Activated CD8-positive, alpha-beta memory T cell treated with anti-CD3 and anti-CD28 coated beads, Interleukin-2, amount 10 ng/mL, durations not matched to agents 7 days and 5 days (primary cell): Measurements from ENCODE around the gene NDRG3. TPM values are rescaled to one million over a fixed set of nuclear protein-coding genes. Genes with fewer than 3 reads are reported as not detected.
"Not testable (repeated sequence)": the region's sequence is repeated elsewhere in the genome, so short reads cannot be mapped to it uniquely, and the experiment has no call there.

Source experiments
- ATAC-seq: fragments of 150-1000 bp; cut with Tn5 transposase; one replicate; pipeline ENCODE4 v1.10.0; 2021; ENCODE audit warnings: moderate library complexity
- CTCF ChIA-PET: fragments of 350-600 bp; sonication (Branson Sonifier 250); formaldehyde crosslinking; loops from one replicate; lab custom pipeline; 2021; ENCODE audit warnings: antibody characterized with exemption; lab: Charles Lee
- DNase-seq: peaks from one replicate; pipeline ENCODE4 v3.0.0-alpha.2; 2020
- H3K27ac Mint-ChIP-seq: one replicate; pipeline ENCODE4 v1.8.0; 2021; ENCODE audit warnings: mild to moderate bottlenecking, mixed read lengths
- H3K27me3 Mint-ChIP-seq: one replicate; pipeline ENCODE4 v1.8.0; 2021; ENCODE audit warnings: mixed read lengths
- H3K36me3 Mint-ChIP-seq: one replicate; pipeline ENCODE4 v1.8.0; 2021; ENCODE audit warnings: mild to moderate bottlenecking, mixed read lengths
- H3K4me1 Mint-ChIP-seq: one replicate; pipeline ENCODE4 v1.8.0; 2021; ENCODE audit warnings: mixed read lengths
- H3K4me3 Mint-ChIP-seq: one replicate; pipeline ENCODE4 v1.8.0; 2021; ENCODE audit warnings: mild to moderate bottlenecking, moderate library complexity, mixed read lengths
- H3K9me3 Mint-ChIP-seq: one replicate; pipeline ENCODE4 v1.8.0; 2022; ENCODE audit warnings: low read depth, mixed read lengths
- total RNA-seq, 2 experiments: library from RNA; stranded (reverse); gene quantifications; one replicate each; pipeline ENCODE4 v1.2.3, GENCODE V29; 2021

NDRG3 gene
- total RNA-seq, 2 experiments from 2014 or later: 27.8 to 28.8 TPM

DNA sequence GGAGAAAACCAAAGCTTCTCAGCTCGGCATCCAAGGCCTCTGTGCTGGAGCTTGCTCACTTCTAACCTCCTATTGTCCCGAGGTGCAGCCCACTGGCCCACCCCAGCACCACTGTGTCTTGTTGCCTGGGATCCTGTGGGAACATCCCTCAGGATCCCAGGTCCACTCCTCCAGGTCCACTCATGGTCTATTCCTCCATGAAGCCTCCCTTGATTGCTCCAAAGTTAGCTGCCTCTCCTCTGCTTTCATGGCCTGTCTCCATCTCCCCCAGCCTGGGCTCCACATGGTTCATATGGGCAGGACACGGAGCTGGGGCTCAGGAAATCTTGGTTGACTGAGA is 113.8 kb downstream of the NDRG3 start:
- Mint-ChIP-seq H3K27ac (peak overlapping the region; percentile 96), H3K4me3 (no peak overlapping the region)
- no peak for DNase-seq

DNA sequence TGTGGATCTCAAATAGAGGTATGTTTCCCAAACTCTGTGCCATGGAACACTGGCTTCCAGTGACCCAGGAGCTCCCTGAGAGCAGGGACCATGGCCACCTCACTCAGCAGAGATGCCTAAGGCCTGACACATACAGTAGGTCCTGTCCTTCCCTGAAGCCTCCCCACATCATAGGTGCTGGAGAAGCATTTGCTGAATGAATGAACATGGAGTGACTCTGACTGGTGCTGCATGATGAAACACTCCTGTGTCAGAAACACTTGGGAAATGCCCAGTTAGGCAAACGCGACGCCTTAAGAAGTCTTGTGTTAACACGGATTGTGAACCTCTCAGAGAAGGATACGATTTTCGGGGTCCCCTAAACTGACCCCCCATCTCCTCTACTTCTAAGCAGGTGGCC is 114.2 kb downstream of the NDRG3 start:
- H3K4me1 Mint-ChIP-seq: peaks cover 69% of the 10 kb centered on the region

More for the DNA sequence above, 113.8 kb downstream of the NDRG3 start:
- ATAC-seq: no peak
- Mint-ChIP-seq H3K27me3 (no peaks in the 10 kb centered on the region), H3K9me3 (no peaks in the 10 kb centered on the region), H3K4me1 (peaks cover 67% of the 10 kb centered on the region), H3K36me3 (peaks cover 62% of the 10 kb centered on the region)
- CTCF ChIA-PET: interaction anchor here (1.6 kb wide), 1 partner anchor 12 kb away, joined by 10 read pairs; no protein-coding TSS in a partner anchor

DNA sequence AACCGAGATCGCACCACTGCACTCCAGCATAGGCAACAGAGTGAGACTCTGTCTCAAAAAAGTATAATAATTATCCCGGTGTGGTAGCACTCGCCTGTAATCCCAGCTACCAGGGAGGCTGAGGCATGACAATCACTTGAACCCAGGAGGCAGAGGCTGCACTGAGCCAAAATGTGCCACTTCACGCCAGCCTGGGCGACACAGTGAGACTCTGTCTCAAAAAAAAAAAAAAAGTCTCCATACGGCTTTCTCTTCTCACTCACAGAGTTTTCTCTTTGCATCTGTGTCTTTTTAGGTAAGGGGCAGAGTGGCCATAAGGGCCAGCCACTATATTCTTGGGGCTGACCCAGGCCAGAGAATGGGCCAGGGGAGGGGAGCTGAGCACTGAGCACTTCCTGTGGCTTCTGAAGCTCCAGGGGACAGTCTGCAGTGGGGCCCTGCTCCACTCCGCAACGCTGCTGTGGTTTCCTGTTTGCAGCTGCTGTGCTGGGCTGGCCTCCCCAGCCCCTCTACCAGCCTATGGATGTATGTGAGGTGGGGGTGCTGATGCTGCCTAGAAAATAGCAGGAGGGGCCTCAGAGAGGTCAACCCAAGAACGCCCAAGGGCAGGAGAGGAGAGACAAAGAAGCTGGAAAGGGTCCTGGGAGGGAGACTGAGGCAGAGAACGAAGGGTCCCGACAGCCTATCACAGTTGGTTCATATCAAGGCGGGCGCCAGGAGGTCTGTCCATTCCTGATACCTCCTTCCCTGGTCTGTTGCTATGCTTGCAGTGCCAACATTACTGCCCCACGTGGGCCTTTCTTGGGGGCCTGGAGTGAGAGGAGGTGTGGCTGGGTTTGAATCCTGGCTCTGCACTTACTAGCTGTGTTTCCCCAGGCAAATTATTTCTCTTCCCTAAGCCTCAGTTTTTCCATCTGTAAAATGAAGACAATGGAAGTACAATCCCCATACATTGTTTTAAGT is 115.9 kb downstream of the NDRG3 start:
- peaks cover 64% of the 10 kb centered on the region for H3K4me1 Mint-ChIP-seq

More for the DNA sequence above, 114.2 kb downstream of the NDRG3 start:
- peak overlapping the region; percentile 96 for H3K27ac Mint-ChIP-seq
- no peak overlapping the region for H3K4me3 Mint-ChIP-seq
- peaks cover 63% of the 10 kb centered on the region for H3K36me3 Mint-ChIP-seq
- CTCF ChIA-PET: interaction anchor here (1.1 to 1.6 kb wide), 2 partner anchors 13 to 177 kb away, joined by 3 to 10 read pairs; no protein-coding TSS in a partner anchor
- no peaks in the 10 kb centered on the region for H3K9me3 Mint-ChIP-seq
- DNase-seq: no peak
- H3K27me3 Mint-ChIP-seq: no peaks in the 10 kb centered on the region
- ATAC-seq: no peak

DNA sequence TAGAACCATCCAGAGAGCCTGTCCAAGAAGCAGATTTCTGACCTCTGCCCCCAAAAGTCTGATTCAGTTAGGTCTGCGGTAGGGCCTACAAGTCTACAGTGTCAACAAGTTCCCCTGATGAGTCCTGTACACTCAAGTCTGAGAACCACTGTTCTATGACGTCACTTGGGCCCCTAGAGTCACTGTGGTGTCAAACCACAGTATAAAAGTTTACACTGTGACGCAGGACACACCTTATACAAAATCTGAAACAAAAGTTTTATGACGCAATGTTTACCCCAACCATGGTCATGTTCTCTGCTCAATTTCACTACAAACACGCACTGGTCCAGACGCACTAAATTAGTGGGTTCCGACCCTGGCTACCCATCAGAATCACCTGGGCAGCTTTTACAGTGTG is 117.8 kb downstream of the NDRG3 start:
- DNase-seq: peak; percentile 75
- peaks cover 70% of the 10 kb centered on the region for H3K36me3 Mint-ChIP-seq
- peak; percentile 62 for ATAC-seq

More for the DNA sequence above, 115.9 kb downstream of the NDRG3 start:
- CTCF ChIA-PET: interaction anchor here (0.6 to 5.5 kb wide), 16 partner anchors 16 to 179 kb away, joined by 3 to 22 read pairs (median 3); partner anchors contain the start of genes DSN1, RAB5IF, SLA2 and TGIF2
- peak overlapping the region; percentile 96 for H3K27ac Mint-ChIP-seq
- ATAC-seq (peak; percentile 89), DNase-seq (peak; percentile 83)
- H3K9me3 Mint-ChIP-seq: no peaks in the 10 kb centered on the region
- no peaks in the 10 kb centered on the region for H3K27me3 Mint-ChIP-seq
- H3K4me3 Mint-ChIP-seq: peak overlapping the region; percentile 64
- H3K36me3 Mint-ChIP-seq: peaks cover 61% of the 10 kb centered on the region

DNA sequence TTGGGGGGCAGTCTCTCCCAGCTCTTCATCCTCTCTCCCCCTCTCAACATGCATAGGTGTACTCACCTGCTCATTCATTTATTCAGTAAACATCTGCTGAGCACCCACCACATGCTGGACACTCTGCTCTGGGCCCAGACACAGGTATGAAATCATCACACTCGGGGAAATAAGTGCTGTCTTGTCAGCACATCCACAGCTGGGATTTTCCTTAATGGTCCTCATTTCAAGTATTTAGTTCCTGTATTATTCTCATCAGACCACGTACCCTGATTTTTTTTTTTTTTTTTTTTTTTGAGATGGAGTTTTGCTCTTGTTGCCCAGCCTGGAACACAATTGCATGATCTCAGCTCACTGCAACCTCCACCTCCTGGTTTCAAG is 121.0 kb downstream of the NDRG3 start:
- CTCF ChIA-PET: interaction anchor here (0.9 to 2.5 kb wide), 3 partner anchors 12 to 133 kb away, joined by 3 to 11 read pairs (median 4); no protein-coding TSS in a partner anchor
- H3K4me3 Mint-ChIP-seq: no peak overlapping the region
- H3K36me3 Mint-ChIP-seq: peaks cover 62% of the 10 kb centered on the region
- DNase-seq: no peak
- H3K27me3 Mint-ChIP-seq: no peaks in the 10 kb centered on the region
- peaks cover 49% of the 10 kb centered on the region for H3K4me1 Mint-ChIP-seq
- H3K27ac Mint-ChIP-seq: no peak overlapping the region
- no peaks in the 10 kb centered on the region for H3K9me3 Mint-ChIP-seq
- no peak for ATAC-seq

More for the DNA sequence above, 117.8 kb downstream of the NDRG3 start:
- Mint-ChIP-seq H3K4me1 (peaks cover 68% of the 10 kb centered on the region), H3K27ac (peak overlapping the region; percentile 83), H3K27me3 (no peaks in the 10 kb centered on the region), H3K9me3 (no peaks in the 10 kb centered on the region), H3K4me3 (no peak overlapping the region)
- CTCF ChIA-PET: interaction anchor here (1.2 to 5.5 kb wide), 2 partner anchors 17 to 23 kb away, joined by 5 to 22 read pairs; partner anchors contain the start of gene RAB5IF

DNA sequence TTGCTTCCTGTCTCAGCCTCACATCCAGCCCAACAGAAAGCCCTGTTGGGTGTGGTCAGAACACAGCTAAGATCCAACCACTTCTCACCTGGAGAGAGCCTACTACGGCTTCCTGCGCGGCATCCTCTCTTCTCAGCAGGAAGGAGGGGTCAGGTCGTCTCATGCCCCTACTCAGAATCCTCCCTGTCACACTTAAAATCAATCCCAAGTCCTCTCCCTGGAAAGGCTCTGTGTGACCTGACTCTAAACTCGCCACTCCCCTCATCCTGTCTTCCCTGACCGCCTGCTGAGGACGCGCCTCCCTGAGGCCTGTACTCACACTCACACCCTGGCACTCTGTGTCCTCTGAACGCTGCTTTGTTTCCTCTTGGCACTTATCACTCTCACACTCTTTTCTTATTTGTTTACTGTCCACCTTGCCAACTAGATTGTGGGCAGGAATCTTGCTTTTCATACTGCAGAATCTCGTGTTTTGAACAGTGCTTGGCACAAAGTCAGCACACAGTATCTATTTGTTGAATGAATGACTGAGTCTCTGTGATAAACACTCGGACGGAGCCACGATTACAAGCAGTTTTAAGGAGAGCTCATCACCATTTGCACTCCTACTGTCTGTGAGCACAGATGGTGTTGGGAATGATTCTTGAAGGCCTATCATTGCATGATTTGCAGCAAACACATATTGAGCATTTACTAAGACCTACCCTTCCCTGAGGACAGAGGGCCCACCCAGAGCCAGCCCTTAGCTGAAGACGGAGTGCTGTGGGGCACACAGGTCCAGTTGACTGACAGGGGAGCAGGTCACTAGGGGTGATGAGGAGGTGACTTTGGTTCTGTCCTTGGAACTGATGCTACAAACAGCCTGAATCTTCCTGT is 121.6 kb downstream of the NDRG3 start:
- DNase-seq: no peak
- H3K27ac Mint-ChIP-seq: peak overlapping the region; percentile 48
- CTCF ChIA-PET: interaction anchor here (0.8 to 2.5 kb wide), 5 partner anchors 11 to 150 kb away, joined by 3 to 11 read pairs (median 4); partner anchors contain the start of gene DSN1
- H3K27me3 Mint-ChIP-seq: no peaks in the 10 kb centered on the region
- peaks cover 43% of the 10 kb centered on the region for H3K4me1 Mint-ChIP-seq
- no peak for ATAC-seq
- H3K4me3 Mint-ChIP-seq: no peak overlapping the region
- H3K36me3 Mint-ChIP-seq: peaks cover 59% of the 10 kb centered on the region
- no peaks in the 10 kb centered on the region for H3K9me3 Mint-ChIP-seq

DNA sequence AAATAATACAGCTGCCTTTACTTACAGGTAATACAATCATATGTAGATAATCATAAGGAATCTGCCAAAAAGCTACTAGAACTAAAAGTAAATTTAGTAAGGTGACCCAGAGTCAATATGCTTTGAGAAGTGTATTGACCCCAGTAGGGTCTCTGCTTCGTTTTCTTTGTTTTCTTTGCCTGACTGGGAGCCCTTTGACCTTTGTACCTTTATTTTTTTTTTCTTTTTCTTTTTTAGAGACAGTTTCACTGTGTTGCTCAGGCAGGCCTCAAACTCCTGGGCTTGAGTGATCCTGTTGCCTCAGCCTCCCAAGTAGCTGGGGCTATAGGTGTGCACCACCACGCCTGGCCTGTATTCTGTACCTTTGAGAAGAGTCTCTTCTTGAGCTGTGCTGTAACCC is 122.4 kb downstream of the NDRG3 start:
- Mint-ChIP-seq H3K4me1 (peaks cover 36% of the 10 kb centered on the region), H3K9me3 (no peaks in the 10 kb centered on the region), H3K27me3 (no peaks in the 10 kb centered on the region), H3K27ac (peak overlapping the region; percentile 48), H3K36me3 (peaks cover 57% of the 10 kb centered on the region), H3K4me3 (no peak overlapping the region)
- ATAC-seq: no peak
- CTCF ChIA-PET: interaction anchor here (0.8 to 2.5 kb wide), 4 partner anchors 11 to 150 kb away, joined by 3 to 11 read pairs (median 4); partner anchors contain the start of gene DSN1
- no peak for DNase-seq

DNA sequence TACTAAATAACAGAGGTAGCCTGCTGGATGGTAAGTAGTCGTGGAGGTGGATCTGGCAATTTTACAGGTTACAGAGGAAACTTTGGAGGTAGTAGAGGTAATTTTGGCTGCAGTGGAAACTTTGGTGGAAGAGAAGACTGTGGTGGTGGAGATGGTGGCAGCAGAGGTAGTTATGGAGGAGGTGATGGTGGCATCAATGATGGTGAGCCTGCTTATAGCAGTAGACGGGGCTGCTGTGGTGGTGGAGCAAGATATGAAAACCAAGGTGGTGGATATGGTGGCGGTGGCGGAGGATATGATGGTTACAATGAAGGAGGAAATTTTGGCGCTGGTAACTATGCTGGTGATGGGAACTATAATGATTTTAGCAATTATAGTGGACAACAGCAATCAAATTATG is 125.0 kb downstream of the NDRG3 start:
- CTCF ChIA-PET: interaction anchor here (1.0 kb wide), 1 partner anchor 24 kb away, joined by 3 read pairs; no protein-coding TSS in a partner anchor
- H3K4me1 Mint-ChIP-seq: peaks cover 20% of the 10 kb centered on the region
- H3K27ac Mint-ChIP-seq: peak overlapping the region; percentile 47

DNA sequence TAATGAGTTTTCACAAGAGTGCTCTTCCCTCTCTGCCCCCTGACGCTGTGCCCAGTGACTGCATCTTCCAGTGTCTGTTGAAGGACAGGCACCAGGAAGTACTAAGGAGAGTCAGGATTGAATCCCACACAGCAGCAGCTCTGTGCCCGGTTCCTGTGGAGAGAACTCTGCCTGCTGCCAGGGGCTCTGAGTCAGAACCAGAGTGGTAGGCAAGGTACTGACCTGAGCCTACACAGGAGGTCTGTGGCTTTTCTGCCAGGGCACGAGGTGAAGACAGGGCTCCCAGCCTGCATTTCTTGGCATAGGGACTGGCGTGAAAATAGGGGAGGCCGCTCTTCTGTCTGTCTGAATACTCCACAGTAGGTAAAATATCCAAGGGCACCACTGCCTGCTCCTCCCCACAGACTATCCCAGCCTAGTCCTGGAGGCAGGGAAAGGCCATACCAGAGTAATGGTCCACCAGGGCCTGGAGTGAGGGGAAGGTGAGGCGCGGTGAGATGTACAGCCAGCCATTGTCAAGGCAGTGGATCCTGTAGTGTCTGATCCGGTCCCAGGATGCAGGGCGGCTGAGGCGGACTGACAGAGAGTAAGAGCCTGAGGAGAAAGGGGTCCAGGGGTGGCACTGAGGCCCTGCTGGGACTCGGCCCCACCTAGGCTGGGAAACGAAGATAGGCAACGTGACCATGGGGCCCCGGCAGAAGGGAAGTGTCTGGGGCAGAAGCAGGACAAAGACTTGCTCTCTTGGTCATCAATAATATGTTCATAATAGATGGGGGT is 130.9 kb downstream of the NDRG3 start:
- CTCF ChIA-PET: interaction anchor here (0.7 to 4.1 kb wide), 4 partner anchors 11 to 249 kb away, joined by 3 to 32 read pairs (median 3); partner anchors contain the start of gene SLA2
- H3K27ac Mint-ChIP-seq: peak overlapping the region; percentile 45
- H3K4me1 Mint-ChIP-seq: peaks cover 26% of the 10 kb centered on the region
- no peaks in the 10 kb centered on the region for H3K9me3 Mint-ChIP-seq
- H3K4me3 Mint-ChIP-seq: no peak overlapping the region
- peaks cover 50% of the 10 kb centered on the region for H3K36me3 Mint-ChIP-seq
- no peak for ATAC-seq
- no peak for DNase-seq
- H3K27me3 Mint-ChIP-seq: no peaks in the 10 kb centered on the region

More for the DNA sequence above, 125.0 kb downstream of the NDRG3 start:
- no peaks in the 10 kb centered on the region for H3K27me3 Mint-ChIP-seq
- no peak overlapping the region for H3K4me3 Mint-ChIP-seq
- H3K9me3 Mint-ChIP-seq: no peaks in the 10 kb centered on the region
- DNase-seq (no peak), ATAC-seq (no peak)
- peaks cover 39% of the 10 kb centered on the region for H3K36me3 Mint-ChIP-seq

DNA sequence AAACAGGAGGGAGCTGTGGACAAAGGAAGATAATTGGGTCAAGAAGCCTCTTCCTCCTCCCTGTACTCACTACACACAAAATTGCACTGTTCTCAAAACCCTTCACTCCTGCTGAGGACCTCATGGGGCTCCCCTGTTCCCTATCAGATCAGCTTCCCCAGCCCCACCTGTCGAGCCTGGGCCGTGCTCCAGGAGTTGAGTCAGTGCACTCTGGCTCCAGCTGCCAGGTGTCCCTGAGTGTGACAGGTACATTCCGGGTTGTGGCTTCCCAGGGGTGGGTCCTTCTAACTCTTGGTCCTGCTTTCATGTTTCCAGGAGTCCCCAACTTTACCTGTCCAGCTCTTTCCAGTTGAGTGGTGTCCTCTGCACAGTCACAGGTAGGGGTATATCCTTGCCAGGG is 131.9 kb downstream of the NDRG3 start:
- CTCF ChIA-PET: interaction anchor here (0.6 to 4.1 kb wide), 5 partner anchors 12 to 1489 kb away, joined by 3 to 32 read pairs (median 3); partner anchors contain the start of gene SLA2
- peak overlapping the region; percentile 45 for H3K27ac Mint-ChIP-seq
- no peaks in the 10 kb centered on the region for H3K9me3 Mint-ChIP-seq
- H3K4me1 Mint-ChIP-seq: peaks cover 26% of the 10 kb centered on the region
- H3K27me3 Mint-ChIP-seq: no peaks in the 10 kb centered on the region
- no peak overlapping the region for H3K4me3 Mint-ChIP-seq
- peaks cover 57% of the 10 kb centered on the region for H3K36me3 Mint-ChIP-seq
- DNase-seq (no peak), ATAC-seq (no peak)

DNA sequence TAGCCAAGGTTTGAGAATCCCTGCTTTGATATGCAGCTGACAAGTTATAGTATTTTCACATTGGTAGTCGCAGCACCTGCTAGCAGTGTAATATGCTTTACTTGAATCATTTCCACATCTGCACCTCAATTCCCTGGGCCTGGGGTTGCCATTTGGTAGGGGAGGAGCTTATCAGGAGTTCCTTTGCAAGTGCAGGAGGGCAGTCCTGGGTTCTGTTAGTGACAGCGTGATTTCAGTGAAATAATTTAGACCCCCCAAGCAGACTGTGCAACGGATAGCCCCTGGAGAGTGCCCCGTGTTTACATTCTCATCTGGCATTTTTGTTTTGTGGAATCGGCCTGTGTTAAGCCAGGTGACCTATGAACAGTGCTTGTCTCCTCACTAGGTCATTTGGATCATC is 134.3 kb downstream of the NDRG3 start:
- DNase-seq: no peak
- Mint-ChIP-seq H3K27me3 (no peaks in the 10 kb centered on the region), H3K9me3 (no peaks in the 10 kb centered on the region), H3K4me3 (no peak overlapping the region), H3K27ac (peak overlapping the region; percentile 49), H3K36me3 (peaks cover 72% of the 10 kb centered on the region), H3K4me1 (peaks cover 40% of the 10 kb centered on the region)
- CTCF ChIA-PET: interaction anchor here (0.6 to 4.1 kb wide), 11 partner anchors 12 to 162 kb away, joined by 3 to 32 read pairs (median 4); partner anchors contain the start of genes DSN1 and SLA2
- no peak for ATAC-seq

DNA sequence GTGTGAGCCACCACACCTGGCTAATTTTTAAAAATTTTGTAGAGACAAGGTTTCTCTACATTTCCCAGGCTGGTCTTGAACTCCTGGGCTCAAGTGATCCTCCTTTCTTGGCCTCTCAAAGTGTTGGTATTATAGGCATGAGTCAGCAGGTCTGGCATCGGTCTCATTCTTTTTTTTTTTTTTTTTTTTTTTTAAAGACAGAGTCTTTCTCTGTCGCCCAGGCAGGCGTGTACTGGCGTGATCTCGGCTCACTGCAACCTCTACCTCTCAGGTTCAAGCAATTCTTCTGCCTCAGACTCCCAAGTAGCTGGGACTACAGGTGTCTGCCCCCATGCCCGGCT is 137.5 kb downstream of the NDRG3 start:
- not testable (repeated sequence) for H3K4me3 Mint-ChIP-seq, H3K27me3 Mint-ChIP-seq, DNase-seq, H3K9me3 Mint-ChIP-seq, H3K27ac Mint-ChIP-seq, ATAC-seq
- Mint-ChIP-seq H3K36me3 (peaks cover 57% of the 10 kb centered on the region), H3K4me1 (peaks cover 35% of the 10 kb centered on the region)
- CTCF ChIA-PET: interaction anchor here (0.6 to 1.7 kb wide), 4 partner anchors 20 to 194 kb away, joined by 3 to 4 read pairs (median 3); no protein-coding TSS in a partner anchor
